Esophagus mucosa (tissue), 1 donor: ENCODE data around the gene CDK4. TPM values are rescaled to one million over a fixed set of nuclear protein-coding genes. Genes with fewer than 3 reads are reported as not detected.

Experiments
- ATAC-seq: fragments of 200-7000 bp; cut with Tn5 transposase; one replicate; pipeline ENCODE4 v1.9.1; 2020
- total RNA-seq: library from RNA; stranded (reverse); gene quantifications from one replicate; pipeline ENCODE4 v1.2.4, GENCODE V29; 2023
- donor health status: DM: yes; HTN: yes; CAD: no.

Gene CDK4
- total RNA-seq, 1 donor from 2014 or later = 62.3 TPM

DNA sequence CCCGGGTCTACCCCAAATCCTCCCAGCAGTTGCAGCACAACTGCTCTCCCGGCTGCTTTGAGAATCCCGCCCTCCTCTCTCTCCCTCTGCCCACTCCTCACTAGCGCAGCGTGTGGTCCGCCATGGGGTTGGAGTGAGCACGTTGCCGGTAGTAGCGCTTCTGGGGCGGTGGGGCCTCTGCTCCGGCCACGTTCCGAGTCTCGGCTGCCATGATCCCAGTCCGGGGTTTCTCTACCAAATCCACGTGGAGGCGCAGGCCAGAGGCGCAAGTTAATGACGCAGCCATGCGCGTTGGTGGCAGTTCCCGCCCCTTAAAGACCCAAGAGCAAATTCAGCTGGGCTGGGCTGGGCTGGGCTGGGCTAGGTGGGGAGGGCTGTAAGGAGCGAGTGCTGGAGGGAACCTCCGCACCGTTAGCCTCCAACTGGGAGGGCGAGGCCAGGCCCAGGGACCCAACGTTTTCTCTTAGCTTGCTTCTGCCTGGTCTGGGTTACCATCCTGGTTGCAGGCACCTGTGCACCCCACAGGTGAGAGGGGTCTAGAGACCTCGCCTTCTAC lies 19.8 kb upstream of the CDK4 start, which contains the start of gene METTL1:
Gene METTL1 (minus strand): TSS at position 233 of the 556 bp plus-strand sequence. CDS start 22 bp downstream, at position 211.
- ATAC-seq = peak; percentile 94

GRCh38 chr12:57771236-57771872 lies 19.2 kb upstream of the CDK4 start:
- peak; percentile 79 for ATAC-seq

DNA sequence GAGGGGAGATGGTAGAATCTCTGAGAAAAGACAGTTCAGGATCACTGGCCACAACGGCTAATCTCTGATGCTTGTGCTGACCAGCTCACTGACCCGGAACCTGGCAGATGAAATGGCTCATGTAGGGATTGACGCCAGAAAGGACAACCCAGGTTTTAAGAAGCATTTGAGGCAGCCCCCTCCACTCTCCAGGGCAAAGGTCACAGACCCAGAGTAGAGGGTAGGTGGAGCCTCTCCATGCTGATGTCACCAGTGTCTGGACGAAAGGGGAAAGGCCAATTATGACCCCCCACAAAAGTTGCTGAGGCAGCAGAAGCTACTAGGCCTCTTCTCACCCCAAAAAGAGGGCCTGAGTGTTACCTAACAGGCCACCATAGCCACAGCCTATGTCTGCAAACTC lies 18.6 kb upstream of the CDK4 start:
- ATAC-seq = no peak

DNA sequence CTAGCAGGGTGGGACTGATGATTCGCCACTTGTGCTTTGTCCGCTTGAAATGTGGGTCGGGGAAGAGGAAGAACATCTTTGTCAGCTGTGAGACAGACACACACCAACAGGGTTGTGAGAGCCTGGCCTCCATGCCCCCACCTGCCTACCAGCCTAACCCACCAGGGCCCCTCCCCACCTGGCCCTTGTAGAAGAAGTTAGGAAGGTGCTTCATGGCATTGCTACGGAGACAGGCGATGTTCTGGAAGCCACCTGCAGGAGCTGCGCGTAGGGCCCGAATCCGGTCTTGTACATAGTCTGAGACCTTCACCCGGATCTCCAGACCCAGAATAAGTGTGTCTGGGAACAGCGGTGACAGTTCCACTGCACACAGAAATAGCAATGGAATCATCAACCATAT lies 17.5 kb upstream of the CDK4 start:
- no peak for ATAC-seq

DNA sequence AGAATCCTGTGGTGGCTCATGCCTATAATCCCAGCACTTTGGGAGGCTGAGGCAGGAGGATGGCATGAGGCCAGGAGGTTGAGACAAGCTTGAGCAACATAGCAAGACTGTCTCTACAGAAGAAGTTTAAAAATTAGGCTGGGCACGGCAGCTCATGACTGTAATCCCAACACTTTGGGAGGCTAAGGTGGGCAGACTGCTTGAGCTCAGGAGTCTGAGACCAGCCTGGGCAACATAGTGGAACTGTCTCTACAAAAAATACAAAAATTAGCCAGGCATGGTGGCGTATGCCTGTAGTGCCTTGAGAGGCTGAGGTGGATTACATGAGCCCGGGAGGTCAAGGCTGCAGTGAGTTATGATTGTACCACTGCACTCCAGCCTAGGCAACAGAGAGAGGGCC lies 15.8 kb upstream of the CDK4 start:
- ATAC-seq = no peak

DNA sequence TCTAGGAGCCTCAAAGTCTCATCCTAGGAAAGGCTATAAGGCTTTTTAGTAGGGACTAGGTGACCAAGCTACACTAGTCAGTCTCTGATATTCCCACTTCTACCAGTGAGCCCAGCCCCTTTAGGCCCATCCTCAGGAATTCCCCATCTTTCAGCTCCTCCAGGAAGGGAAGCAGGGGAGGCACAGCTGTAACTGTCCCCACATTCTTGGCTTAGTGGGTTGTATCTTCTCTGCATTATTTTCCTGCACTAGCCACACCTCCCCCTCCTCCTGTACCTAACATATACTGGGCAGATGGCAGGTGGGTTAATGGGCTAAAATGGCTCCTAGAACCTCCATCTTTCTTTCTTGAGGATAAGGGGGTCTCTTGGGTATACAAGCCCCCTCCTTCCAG lies 15.2 kb upstream of the CDK4 start:
- no peak for ATAC-seq

DNA sequence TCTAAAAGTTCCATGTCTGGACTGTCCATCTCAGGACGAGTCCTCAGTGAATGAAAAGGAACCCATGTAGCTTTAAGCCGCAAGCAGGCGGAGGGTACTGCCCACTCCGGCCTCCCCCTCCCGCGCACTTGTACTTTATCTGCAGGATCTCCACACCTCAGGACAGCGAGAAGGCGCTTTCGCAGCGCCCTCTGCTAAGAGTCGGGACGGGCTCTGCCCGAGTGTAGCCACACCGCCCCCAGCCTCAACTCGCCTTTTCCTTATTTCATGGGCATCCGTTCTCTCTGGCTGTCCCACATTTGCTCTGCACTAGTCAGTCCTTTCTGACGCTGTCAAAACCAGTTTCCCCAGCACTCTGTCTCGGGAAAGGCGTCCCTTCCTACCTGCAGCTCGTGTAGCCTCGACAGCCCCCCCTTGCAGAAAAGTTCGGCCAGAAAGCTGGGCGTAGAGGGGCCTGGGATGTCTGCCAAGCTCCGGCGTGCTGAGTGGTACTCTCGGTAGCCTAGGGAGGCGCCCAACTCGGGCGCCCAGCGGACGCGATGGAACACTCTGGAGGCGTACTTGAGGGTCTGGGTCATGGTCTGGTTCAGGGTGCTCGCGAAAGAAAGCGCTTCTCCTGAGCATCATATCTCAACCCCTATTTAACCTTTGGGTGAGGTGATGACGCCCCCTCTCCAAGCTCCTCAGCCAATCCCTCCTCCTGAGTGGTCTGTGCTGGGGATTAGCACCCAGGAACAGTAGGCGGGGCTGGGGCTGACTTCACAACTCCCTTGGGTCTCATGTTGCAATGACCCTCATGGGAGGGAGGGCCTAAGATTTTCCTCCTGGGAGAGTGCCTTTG lies 14.6 kb upstream of the CDK4 start, which contains the start of gene CYP27B1:
Gene CYP27B1 (minus strand): TSS at position 615 of the 841 bp plus-strand sequence. CDS start 37 bp downstream, at position 578.
- peak; percentile 3 for ATAC-seq

DNA sequence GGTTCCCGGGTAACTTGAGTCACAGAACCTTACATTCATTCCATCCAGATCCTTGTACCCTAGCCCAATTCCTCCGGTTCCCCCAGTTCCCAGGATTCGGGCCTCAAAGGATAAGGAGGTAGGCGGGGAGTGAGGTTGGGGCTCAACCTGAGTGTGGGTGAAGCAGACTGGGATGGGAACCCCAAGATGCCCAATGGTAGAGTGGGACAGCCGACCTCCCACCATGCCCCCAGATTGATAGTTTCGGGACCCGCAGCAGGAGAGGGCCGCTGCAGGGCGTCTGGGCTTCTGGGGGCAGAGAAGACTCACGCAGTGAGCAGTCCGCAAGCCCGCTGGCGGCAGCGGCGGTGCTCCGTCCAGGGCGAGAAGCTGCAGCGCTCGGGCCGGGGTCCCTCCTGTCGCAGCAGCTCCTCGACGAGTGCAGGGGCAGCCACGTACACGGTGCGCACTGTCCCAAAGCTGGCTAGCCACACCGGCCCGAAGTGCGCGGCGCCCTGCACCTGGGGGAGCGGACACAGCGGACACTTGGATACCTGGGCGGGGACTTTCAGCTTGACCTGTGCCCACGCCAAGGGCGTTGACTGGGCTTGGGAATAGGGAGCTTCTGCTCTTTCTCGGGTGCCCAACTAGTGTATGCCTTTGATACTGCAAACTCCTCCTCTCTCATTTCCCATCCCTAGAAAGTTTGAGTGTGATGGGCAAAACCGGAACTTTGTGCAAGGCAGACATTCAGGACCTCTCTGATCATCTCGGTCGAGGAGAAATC lies 13.8 kb upstream of the CDK4 start:
- ATAC-seq = peak; percentile 21

GRCh38 chr12:57765003-57765697 lies 13.0 kb upstream of the CDK4 start:
- ATAC-seq = peak; percentile 60

DNA sequence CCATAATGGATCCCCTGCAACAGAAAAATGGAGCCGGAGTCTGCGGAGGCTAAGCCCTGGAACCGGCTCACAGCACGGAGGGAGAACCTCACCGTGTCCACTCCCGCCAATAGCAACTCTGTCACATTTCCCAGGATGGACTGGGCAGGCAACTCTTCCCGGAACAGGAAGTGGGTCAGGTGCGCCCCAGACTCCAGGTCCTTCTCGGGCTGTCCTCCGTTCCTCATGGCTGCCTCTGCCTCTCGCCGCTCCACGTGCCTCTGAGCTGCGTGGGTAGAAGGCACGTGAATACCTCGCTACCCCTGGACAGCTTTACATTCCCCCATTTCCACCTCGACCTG lies 12.5 kb upstream of the CDK4 start:
- ATAC-seq = peak; percentile 5

GRCh38 chr12:57763881-57764661 lies 12.0 kb upstream of the CDK4 start:
- ATAC-seq = no peak

- no peak for ATAC-seq
Observed at GRCh38 chr12:57762463-57762862, 10.4 kb upstream of the CDK4 start.

GRCh38 chr12:57761391-57761998 lies 9.4 kb upstream of the CDK4 start:
- no peak for ATAC-seq

GRCh38 chr12:57760347-57760982 lies 8.4 kb upstream of the CDK4 start:
- no peak for ATAC-seq

DNA sequence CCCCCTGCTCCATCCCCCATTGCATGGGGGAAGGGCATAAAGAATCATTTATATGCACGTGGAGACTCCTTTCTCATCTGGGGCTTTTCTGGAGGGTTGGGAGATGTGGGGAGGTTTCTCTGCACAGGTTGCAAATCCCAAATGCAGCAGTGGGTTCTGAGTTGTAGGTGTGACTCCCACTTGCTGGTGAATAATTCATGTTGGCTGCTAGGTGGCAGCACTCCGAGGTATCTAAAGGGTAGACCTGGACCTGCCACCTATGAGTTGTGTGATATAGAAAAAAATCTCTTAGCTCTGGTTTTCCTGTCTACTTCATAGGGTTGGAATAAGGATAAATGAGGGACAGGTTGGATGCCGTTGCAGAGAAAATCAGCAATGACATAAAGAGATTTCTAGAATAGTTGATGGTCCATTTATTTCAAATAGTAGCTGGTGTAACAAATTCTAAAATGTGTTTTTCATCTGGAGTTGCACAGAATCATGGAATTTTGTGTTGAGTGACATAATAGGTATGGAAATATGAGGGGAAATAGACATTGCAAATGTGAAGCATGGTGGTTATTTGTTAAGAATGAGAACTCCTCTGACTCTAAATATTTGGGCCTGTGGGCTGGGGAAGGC lies 7.4 kb upstream of the CDK4 start:
- ATAC-seq = no peak

GRCh38 chr12:57758552-57759359 lies 6.6 kb upstream of the CDK4 start:
- ATAC-seq = no peak

DNA sequence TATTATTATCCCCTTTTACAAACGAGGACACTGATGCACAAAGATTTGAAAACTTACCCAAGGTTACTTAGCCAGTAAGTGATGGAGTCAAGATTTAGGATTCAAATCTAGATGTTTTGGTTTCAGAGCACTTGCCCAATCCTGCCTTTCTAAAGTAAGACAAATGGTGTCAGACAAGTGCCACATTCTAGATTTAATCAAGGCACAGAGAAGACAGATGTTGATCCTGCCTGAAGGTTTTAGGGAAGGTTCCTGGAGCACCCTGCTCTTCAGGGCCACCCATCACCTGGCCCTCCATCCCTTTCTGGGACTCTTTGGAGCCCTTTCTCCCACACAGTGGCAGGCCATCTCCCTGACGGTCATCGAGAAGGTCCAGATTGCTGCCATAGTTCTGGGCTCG lies 5.7 kb upstream of the CDK4 start:
- ATAC-seq = no peak

DNA sequence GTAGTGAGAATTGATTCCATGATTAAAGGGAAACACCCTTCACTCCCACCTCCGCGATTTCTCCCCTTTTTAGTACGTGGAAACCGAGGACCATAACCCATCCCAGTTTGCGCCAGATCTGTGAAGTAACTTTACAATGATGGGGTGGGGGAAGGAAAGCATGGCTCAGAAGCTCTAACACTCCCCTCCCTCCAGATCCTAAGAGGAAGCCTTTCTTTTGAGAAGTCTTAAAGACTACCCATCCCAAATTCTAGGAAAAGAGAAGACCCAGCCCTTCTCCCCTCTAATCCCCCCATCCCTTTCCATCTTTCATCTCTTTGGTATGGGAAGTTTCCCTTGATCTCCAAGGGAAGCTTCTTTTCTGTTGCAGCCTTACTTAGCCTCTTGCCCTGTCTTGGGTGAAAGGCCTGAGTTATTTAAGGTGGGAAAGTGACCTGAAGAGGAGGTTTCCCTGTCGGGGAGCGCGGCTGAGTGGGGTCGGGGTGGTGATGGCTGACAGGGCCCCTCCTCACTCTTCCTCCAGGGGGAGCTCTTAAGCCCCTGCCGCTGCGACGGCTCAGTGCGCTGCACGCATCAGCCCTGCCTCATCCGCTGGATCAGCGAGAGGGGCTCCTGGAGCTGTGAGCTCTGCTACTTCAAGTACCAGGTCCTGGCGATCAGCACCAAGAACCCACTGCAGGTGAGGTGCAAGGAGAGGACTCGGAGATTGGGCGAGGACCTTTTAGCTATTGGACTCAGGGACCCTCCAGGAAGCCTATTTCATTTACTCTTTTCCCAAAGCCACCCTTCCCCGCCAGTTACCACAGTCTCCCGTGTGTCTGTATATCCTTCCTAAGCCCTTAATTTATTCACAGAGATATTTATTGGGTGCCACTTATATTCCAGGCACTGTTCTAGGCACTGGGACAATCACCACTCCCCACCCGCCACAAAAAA lies 4.6 kb upstream of the CDK4 start:
- ATAC-seq = no peak
